ENCODE results near the gene PARP3.

PARP3 gene

GRCh38 chr3:51966922-51967383 is 24.8 kb downstream of the PARP3 start:
- no peak for DNase-seq (ENCODE audit: low read depth in 2 of 2)

- DNase-seq (ENCODE audit: low read depth in 2 of 2) = no peak
Observed at GRCh38 chr3:51967384-51968169, 25.4 kb downstream of the PARP3 start, which contains the start of gene PCBP4. Gene PCBP4, minus strand, starts transcription at chr3:51967454. Its CDS starts 6,214 bp downstream, at chr3:51961240.

- DNase-seq (ENCODE audit: low read depth in 2 of 2) = no peak
Observed at GRCh38 chr3:51968170-51968775, 26.1 kb downstream of the PARP3 start.

- no peak for DNase-seq (ENCODE audit: low read depth in 2 of 2)
Observed at GRCh38 chr3:51968883-51969678, 26.9 kb downstream of the PARP3 start.

- DNase-seq (ENCODE audit: low read depth in 2 of 2) = no peak
Observed at GRCh38 chr3:51969841-51970240, 27.7 kb downstream of the PARP3 start.

GRCh38 chr3:51970606-51971300 is 28.6 kb downstream of the PARP3 start:
- DNase-seq (ENCODE audit: low read depth in 2 of 2) = no peak

- no peak for DNase-seq (ENCODE audit: low read depth in 2 of 2)
Observed at GRCh38 chr3:51971350-51971749, 29.2 kb downstream of the PARP3 start.

GRCh38 chr3:51974277-51974962 is 32.3 kb downstream of the PARP3 start:
- no peak for DNase-seq (ENCODE audit: low read depth in 2 of 2)

- peak; percentile 42 to 47 for DNase-seq (ENCODE audit: low read depth in 2 of 2)
Observed at GRCh38 chr3:51974963-51975851, 33.0 kb downstream of the PARP3 start, which contains the start of gene ABHD14A. Gene ABHD14A, plus strand, starts transcription at chr3:51975064. Its CDS starts 72 bp downstream, at chr3:51975136.

GRCh38 chr3:51975852-51976549 is 33.8 kb downstream of the PARP3 start:
- DNase-seq (ENCODE audit: low read depth in 2 of 2) = no peak

- DNase-seq (ENCODE audit: low read depth in 2 of 2) = no peak
Observed at GRCh38 chr3:51977446-51978142, 35.4 kb downstream of the PARP3 start.

- DNase-seq (ENCODE audit: low read depth in 2 of 2) = no peak
Observed at GRCh38 chr3:51978143-51978502, 36.0 kb downstream of the PARP3 start.

GRCh38 chr3:51980253-51980652 is 38.1 kb downstream of the PARP3 start:
- DNase-seq (ENCODE audit: low read depth in 2 of 2) = no peak

GRCh38 chr3:51982352-51982837 is 40.2 kb downstream of the PARP3 start:
- DNase-seq (ENCODE audit: low read depth in 2 of 2) = no peak

- peak in 1 of 2 donors; percentile 55 for DNase-seq (ENCODE audit: low read depth in 2 of 2)
Observed at GRCh38 chr3:51982838-51983577, 40.8 kb downstream of the PARP3 start, which contains the start of gene ACY1. Gene ACY1, plus strand, starts transcription at chr3:51983535. Its CDS starts 530 bp downstream, at chr3:51984065.

- no peak for DNase-seq (ENCODE audit: low read depth in 2 of 2)
Observed at GRCh38 chr3:51983578-51984268, 41.6 kb downstream of the PARP3 start.

- DNase-seq (ENCODE audit: low read depth in 2 of 2) = no peak
Observed at GRCh38 chr3:51984269-51984647, 42.1 kb downstream of the PARP3 start.
